Epithelial cell of esophagus (primary cell): ENCODE results near the gene PAWR.

Source experiments
- DNase-seq: peaks from one replicate; pipeline ENCODE4 v3.0.0; 2010; ENCODE audit warnings: low read depth
- H3K4me3 ChIP-seq: 2 replicates; pipeline ENCODE4 v1.5.1; 2011; ENCODE audit warnings: mild to moderate bottlenecking, low read length, control low read depth
- CTCF ChIP-seq: IDR thresholded peaks from 2 replicates; pipeline ENCODE4 v1.5.1; 2011; ENCODE audit warnings: low read depth, mild to moderate bottlenecking, low read length, control low read depth, inconsistent platforms; ENCODE audit not compliant: insufficient read depth; ENCODE audit errors: missing control alignments

Gene PAWR

GRCh38 chr12:79596719-79597350 is 93.9 kb downstream of the PAWR start:
- no peak overlapping the region for H3K4me3 ChIP-seq
- no peak for DNase-seq
- TF ChIP-seq CTCF: no peak

- no peak for DNase-seq
- H3K4me3 ChIP-seq: no peak overlapping the region
- no peak for TF ChIP-seq CTCF
Observed at GRCh38 chr12:79595273-79595672, 95.5 kb downstream of the PAWR start.

DNA sequence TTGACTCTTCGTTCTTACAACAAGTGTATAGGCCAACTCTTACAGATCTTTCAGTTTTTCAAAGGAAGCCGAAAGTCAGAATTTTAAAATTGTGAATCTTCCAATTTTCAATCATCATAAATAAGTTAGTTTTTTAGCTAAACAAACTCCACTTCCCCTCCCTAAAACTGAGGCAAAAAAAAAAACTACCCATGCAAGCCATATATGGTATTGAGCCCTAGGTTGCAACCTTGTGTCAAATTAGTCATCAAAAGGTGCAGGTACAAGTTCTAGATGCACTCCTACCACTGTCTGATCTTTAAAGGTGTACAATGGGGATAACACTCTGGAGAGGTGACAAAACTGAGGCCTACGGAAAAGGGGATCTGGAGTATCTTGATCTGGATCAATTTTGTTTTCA is 97.9 kb downstream of the PAWR start:
- no peak for TF ChIP-seq CTCF
- DNase-seq: no peak
- no peak overlapping the region for H3K4me3 ChIP-seq

DNA sequence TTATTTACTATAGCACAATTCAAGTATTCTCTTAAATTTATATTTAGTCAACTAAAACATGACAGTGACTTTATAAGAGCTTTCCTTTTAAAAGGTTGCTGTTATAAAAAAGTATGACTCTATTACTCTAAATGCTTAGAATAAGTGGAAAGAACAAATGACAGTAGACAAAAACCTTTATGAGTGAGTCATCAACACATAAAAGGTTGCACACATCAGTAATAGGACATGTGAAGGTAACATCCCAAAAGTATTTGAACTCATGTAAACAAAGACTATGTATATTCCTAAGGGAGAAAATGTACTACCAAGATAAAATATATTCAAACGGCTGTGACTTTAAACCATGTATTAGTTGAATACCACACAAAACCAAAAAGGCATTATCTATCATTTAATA is 98.8 kb downstream of the PAWR start:
- no peak for TF ChIP-seq CTCF
- no peak overlapping the region for H3K4me3 ChIP-seq
- peak; percentile 14 for DNase-seq

DNA sequence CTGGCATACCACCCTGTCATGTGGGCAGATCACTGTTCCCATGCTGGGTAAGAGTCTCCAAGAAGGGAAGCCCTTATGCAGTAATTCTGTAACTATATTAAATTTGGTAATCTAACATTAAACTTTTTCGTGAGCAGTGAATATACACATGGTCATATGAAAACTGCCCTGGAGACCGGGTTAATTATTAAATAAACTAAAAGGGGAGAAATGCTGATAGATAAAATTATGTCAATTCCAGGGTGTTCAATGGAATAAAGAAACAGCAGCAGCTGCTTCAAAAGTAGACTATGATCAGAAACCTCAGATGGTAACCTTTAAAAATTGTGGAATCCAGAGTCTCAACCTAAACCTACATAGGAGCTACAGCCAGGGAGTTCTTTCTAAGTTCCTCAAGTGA is 100.0 kb downstream of the PAWR start:
- no peak for TF ChIP-seq CTCF
- no peak overlapping the region for H3K4me3 ChIP-seq
- no peak for DNase-seq

- DNase-seq: no peak
- no peak for TF ChIP-seq CTCF
- H3K4me3 ChIP-seq: no peak overlapping the region
Observed at GRCh38 chr12:79587368-79587767, 103.4 kb downstream of the PAWR start.

DNA sequence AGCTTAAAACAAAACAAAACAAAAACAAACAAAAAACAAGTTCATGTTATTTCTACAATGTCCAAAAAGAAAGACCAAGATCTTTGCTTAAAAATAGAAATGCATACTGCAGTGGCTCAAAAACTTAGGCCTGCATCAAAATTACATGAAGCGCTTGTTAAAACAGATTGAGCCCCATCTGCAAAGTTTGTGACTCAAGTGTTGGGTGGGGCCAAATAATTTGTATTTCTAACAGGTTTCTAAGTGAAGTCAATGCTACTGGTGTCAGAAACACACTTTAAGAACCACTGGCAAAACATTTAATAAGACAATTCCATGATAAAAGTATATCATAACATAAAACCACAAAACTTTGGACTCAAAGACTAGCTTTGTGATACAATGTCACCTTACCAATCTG is 105.6 kb downstream of the PAWR start:
- DNase-seq: no peak
- no peak for TF ChIP-seq CTCF

More for the DNA sequence above, 105.6 kb downstream of the PAWR start:
- no peak overlapping the region for H3K4me3 ChIP-seq
